Measurements from ENCODE around the gene LCMT1.
A peak's percentile ranks its signal among the peaks of the same experiment; 100 is the strongest.
"Not testable (repeated sequence)": the region's sequence is repeated elsewhere in the genome, so short reads cannot be mapped to it uniquely, and the experiment has no call there.

LCMT1 gene

DNA sequence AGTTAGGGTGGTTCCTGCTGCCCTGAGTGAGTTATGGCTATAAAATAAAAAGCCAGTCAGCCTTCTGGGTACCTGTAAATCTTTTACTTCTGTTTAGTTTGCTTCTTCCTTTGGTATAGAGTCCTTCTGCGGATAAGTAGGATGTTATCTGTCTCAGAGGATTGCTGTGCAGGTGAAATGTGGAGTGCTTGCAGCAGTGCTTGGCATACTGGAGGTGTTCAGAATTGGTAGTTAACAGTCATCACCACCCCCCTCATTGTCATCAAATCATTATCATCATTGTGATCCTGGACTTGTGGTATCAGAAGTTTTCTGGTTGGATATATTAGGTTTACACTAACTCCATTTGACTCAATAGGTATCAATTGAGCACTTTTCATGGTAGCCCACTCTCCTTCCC lies 2.6 kb downstream of the LCMT1 start:
- Mint-ChIP-seq H3K36me3 (ENCODE audit: low read depth) (peaks cover 17% of the 10 kb centered on the region), H3K4me1 (ENCODE audit: low read depth) (peaks cover 46% of the 10 kb centered on the region), H3K27me3 (no peaks in the 10 kb centered on the region)

GRCh38 chr16:25118851-25119578 lies 7.5 kb downstream of the LCMT1 start:
- Mint-ChIP-seq H3K4me1 (ENCODE audit: low read depth) (peaks cover 26% of the 10 kb centered on the region), H3K36me3 (ENCODE audit: low read depth) (peaks cover 11% of the 10 kb centered on the region), H3K27me3 (no peaks in the 10 kb centered on the region), H3K4me3 (no peak overlapping the region), H3K27ac (no peak overlapping the region), H3K9me3 (no peaks in the 10 kb centered on the region)

More for the DNA sequence above, 2.6 kb downstream of the LCMT1 start:
- Mint-ChIP-seq H3K4me3 (no peak overlapping the region), H3K9me3 (no peaks in the 10 kb centered on the region), H3K27ac (no peak overlapping the region)

DNA sequence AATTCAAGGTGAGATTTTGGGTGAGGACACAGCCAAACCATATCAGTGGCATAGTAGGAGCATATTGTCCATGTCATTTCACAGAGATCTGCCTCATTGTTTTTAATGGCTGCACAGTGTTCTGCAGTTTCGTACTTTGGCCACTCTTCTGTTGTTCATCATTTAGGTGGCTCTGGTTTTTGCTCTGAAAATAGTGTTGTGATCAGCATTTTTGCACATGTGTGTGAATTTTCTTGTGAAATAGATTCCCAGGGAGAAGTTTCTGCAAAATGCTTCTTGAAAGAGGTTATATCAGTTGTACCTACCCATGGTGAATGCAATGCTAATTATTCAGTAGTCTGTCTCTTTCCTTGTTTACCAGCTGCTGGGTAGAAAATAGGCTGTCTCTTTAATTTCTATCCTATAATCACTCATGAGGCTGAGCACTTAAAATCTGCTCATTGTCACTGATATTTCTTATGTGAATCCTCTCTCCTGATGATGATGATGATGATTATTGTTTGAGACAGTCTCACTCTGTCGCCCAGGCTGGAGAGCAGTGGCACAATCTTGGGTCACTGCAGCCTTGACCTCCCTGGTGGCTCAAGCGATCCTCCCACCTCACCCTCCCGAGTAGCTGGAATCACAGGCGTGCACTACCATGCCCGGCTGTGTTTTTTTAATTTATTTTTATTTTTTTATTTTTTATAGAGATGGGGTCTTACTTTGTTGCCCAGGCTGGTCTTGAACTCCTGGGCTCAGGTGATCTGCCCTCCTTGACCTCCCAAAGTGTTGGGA lies 10.5 kb downstream of the LCMT1 start:
- H3K4me1 Mint-ChIP-seq (ENCODE audit: low read depth), result peaks cover 34% of the 10 kb centered on the region
- H3K27me3 Mint-ChIP-seq, result no peaks in the 10 kb centered on the region
- no peak overlapping the region for H3K4me3 Mint-ChIP-seq
- H3K9me3 Mint-ChIP-seq, result no peaks in the 10 kb centered on the region
- no peak overlapping the region for H3K27ac Mint-ChIP-seq
- no peaks in the 10 kb centered on the region for H3K36me3 Mint-ChIP-seq (ENCODE audit: low read depth)

DNA sequence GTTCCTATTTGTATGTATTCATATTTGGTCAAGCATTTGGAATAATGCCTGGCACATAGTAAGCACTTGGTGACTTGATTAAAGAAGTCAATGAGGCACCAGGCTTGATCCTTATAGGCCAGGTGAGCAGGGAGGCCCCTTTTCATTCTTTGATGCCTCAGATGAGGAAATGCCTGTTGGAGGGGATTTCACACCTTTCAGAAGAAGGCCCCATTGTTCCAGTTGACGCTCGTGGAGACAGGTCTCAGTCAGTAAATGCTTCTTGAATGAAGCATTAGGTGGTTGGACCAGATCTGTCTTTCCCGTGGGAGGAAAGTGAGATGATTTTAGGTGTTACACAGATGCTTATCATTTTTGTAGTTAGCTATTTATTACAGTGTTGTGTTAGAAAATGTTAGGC lies 13.0 kb downstream of the LCMT1 start:
- Mint-ChIP-seq H3K4me3 (no peak overlapping the region), H3K4me1 (ENCODE audit: low read depth) (peaks cover 38% of the 10 kb centered on the region)

GRCh38 chr16:25126086-25126666 lies 14.6 kb downstream of the LCMT1 start:
- H3K4me3 Mint-ChIP-seq, H3K9me3 Mint-ChIP-seq, H3K27me3 Mint-ChIP-seq: not testable (repeated sequence)
- H3K4me1 Mint-ChIP-seq (ENCODE audit: low read depth), result peaks cover 38% of the 10 kb centered on the region
- H3K27ac Mint-ChIP-seq, result peak overlapping the region; percentile 29
- peaks cover 19% of the 10 kb centered on the region for H3K36me3 Mint-ChIP-seq (ENCODE audit: low read depth)

More for the DNA sequence above, 13.0 kb downstream of the LCMT1 start:
- H3K36me3 Mint-ChIP-seq (ENCODE audit: low read depth), result peaks cover 15% of the 10 kb centered on the region
- H3K27me3 Mint-ChIP-seq, result no peaks in the 10 kb centered on the region
- H3K27ac Mint-ChIP-seq, result no peak overlapping the region
- H3K9me3 Mint-ChIP-seq, result no peaks in the 10 kb centered on the region

DNA sequence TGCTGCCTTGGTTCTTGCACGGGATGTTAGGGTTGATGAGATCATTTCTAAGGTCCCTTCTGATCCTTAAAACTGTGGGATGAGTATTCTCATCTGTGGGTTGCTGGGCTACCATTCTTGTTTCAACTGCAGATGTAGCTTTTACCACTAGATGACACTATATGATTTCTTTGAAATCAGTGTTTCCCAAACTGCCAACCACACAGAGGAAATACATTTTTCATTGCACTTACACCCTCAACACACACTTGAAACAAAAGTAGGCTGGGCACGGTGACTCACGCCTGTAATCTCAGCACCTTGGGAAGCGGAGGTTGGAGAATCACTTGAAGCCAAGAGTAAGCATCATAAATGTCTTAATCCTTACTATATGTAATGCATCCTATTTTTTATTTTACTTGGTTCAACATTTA lies 15.3 kb downstream of the LCMT1 start:
- peaks cover 19% of the 10 kb centered on the region for H3K36me3 Mint-ChIP-seq (ENCODE audit: low read depth)
- peak overlapping the region; percentile 29 for H3K27ac Mint-ChIP-seq
- no peaks in the 10 kb centered on the region for H3K9me3 Mint-ChIP-seq
- no peaks in the 10 kb centered on the region for H3K27me3 Mint-ChIP-seq
- no peak overlapping the region for H3K4me3 Mint-ChIP-seq
- peaks cover 32% of the 10 kb centered on the region for H3K4me1 Mint-ChIP-seq (ENCODE audit: low read depth)

DNA sequence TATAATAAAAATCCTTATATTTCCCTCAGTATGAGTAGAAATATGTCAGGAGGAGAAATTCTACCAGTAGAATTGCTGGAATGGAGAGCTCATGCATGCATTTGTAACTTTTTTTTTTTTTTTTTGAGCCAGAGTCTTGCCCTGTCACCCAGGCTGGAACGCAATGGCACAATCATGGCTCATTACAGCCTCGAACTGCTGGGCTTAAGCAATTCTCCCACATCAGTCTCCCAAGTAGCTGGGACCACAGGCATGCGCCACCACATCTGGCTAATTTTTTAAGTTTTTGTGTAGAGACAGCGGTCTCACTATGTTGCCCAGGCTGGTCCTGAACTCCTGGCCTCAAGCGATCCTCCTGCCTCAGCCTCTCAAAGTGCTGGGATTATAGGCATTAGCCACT lies 21.2 kb downstream of the LCMT1 start:
- not testable (repeated sequence) for H3K4me3 Mint-ChIP-seq; H3K9me3 Mint-ChIP-seq; H3K4me1 Mint-ChIP-seq (ENCODE audit: low read depth); H3K27me3 Mint-ChIP-seq; H3K27ac Mint-ChIP-seq
- H3K36me3 Mint-ChIP-seq (ENCODE audit: low read depth), result peaks cover 38% of the 10 kb centered on the region

- Mint-ChIP-seq H3K4me1 (ENCODE audit: low read depth) (no peaks in the 10 kb centered on the region), H3K36me3 (ENCODE audit: low read depth) (peaks cover 35% of the 10 kb centered on the region), H3K4me3 (no peak overlapping the region), H3K27me3 (no peaks in the 10 kb centered on the region), H3K9me3 (no peaks in the 10 kb centered on the region), H3K27ac (no peak overlapping the region)
Observed at GRCh38 chr16:25134166-25134700, 22.7 kb downstream of the LCMT1 start.

DNA sequence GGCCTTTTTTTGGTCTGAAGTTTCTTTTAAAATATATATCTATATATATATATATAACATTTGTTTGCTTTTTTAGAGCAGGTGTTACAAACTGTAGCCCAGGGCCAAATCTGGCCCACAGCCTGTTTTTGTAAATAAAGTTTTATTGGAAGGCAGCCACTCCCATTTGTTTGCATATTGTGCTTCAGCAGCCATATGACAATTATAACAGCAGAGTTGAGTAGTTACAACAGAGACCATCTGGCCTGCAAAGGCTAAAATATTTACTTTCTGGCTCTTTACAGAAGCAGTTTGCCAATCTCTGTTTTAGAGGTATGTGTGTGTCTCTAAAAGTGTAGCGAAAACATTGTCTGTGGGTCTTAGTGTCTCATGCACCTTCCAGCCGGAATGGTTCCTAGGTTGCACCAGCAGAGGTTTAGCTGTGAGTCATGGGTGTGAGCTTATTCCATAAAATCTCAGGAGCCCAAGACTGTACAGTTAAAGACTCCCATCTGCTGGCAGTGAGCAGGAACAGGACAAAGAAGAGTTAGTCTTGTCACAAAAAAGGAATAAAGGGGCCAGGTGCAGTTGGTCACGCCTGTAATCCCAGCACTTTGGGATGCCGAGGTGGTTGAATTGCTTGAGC lies 23.8 kb downstream of the LCMT1 start:
- Mint-ChIP-seq H3K4me3 (no peak overlapping the region), H3K4me1 (ENCODE audit: low read depth) (no peaks in the 10 kb centered on the region), H3K27ac (no peak overlapping the region), H3K9me3 (no peaks in the 10 kb centered on the region), H3K36me3 (ENCODE audit: low read depth) (peaks cover 39% of the 10 kb centered on the region), H3K27me3 (no peaks in the 10 kb centered on the region)

DNA sequence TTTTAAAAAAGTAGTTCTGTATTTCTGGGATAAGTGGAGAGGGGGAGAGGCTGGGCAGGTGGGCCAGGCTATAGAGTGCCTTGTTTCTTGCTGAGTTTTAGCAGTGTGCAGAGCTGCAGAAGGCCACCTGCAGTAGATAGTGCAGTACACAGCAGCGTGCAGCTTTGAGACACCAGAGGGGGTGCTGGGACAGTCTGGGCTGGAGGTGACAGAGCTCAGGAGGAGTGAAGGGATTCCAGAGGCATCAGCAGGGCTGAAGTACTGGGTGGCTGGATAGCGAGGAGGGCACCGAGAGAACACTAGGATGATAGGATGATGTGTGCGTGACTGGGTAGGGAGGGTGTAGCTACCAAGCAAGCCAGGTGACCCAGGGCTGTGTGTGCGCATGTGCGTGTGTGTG lies 26.6 kb downstream of the LCMT1 start:
- H3K27me3 Mint-ChIP-seq, result no peaks in the 10 kb centered on the region
- H3K27ac Mint-ChIP-seq, result peak overlapping the region; percentile 66
- H3K4me3 Mint-ChIP-seq, result no peak overlapping the region
- no peaks in the 10 kb centered on the region for H3K9me3 Mint-ChIP-seq
- H3K4me1 Mint-ChIP-seq (ENCODE audit: low read depth), result no peaks in the 10 kb centered on the region
- H3K36me3 Mint-ChIP-seq (ENCODE audit: low read depth), result peaks cover 46% of the 10 kb centered on the region

DNA sequence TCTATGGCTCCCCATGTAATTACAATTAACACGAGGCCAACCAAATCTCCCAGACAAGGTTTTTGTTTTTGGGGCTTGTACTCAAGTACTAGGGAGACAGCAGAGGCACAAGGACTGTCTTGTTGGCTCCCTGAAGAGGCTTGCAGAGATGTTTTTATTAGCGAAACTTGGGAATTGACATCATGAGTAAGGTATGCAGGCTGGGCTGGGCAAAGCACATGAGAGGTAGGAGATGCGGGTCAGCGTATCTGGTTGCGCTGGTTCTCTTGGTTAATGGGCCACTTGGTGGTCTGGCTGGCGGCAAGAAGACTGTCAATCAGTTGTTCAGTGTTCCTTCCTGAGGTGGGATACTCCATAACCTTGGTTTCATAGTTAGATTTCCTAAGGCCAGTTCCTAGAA lies 28.9 kb downstream of the LCMT1 start:
- no peak overlapping the region for H3K27ac Mint-ChIP-seq
- H3K4me3 Mint-ChIP-seq, result no peak overlapping the region
- H3K36me3 Mint-ChIP-seq (ENCODE audit: low read depth), result peaks cover 34% of the 10 kb centered on the region
- H3K4me1 Mint-ChIP-seq (ENCODE audit: low read depth), result no peaks in the 10 kb centered on the region
- H3K27me3 Mint-ChIP-seq, result no peaks in the 10 kb centered on the region
- H3K9me3 Mint-ChIP-seq, result no peaks in the 10 kb centered on the region

DNA sequence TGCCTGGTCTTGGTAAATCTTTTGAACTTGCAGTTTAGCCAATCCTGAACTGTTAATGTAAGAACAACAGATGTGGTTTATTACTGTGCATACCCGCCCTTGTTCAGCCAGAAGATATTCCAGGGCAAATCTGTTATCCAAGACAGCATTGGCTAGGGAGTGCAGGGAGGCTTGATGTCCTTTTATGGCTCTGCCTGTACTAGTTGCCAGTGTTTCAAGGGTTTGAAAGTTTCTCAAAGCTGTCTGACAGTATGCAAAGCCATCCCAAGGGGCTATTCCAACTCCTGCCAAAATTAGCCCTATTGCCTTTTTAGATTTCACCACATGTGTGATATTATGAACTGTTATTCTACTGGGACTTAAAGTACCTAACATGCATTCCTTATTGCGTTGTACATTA lies 30.1 kb downstream of the LCMT1 start:
- H3K4me3 Mint-ChIP-seq, result no peak overlapping the region
- H3K36me3 Mint-ChIP-seq (ENCODE audit: low read depth), result peaks cover 33% of the 10 kb centered on the region
- no peak overlapping the region for H3K27ac Mint-ChIP-seq
- no peaks in the 10 kb centered on the region for H3K27me3 Mint-ChIP-seq
- H3K4me1 Mint-ChIP-seq (ENCODE audit: low read depth), result no peaks in the 10 kb centered on the region
- no peaks in the 10 kb centered on the region for H3K9me3 Mint-ChIP-seq

- Mint-ChIP-seq H3K36me3 (ENCODE audit: low read depth) (peaks cover 24% of the 10 kb centered on the region), H3K27me3 (no peaks in the 10 kb centered on the region), H3K4me3 (no peak overlapping the region), H3K27ac (no peak overlapping the region), H3K9me3 (no peaks in the 10 kb centered on the region), H3K4me1 (ENCODE audit: low read depth) (no peaks in the 10 kb centered on the region)
Observed at GRCh38 chr16:25143928-25144327, 32.4 kb downstream of the LCMT1 start.

DNA sequence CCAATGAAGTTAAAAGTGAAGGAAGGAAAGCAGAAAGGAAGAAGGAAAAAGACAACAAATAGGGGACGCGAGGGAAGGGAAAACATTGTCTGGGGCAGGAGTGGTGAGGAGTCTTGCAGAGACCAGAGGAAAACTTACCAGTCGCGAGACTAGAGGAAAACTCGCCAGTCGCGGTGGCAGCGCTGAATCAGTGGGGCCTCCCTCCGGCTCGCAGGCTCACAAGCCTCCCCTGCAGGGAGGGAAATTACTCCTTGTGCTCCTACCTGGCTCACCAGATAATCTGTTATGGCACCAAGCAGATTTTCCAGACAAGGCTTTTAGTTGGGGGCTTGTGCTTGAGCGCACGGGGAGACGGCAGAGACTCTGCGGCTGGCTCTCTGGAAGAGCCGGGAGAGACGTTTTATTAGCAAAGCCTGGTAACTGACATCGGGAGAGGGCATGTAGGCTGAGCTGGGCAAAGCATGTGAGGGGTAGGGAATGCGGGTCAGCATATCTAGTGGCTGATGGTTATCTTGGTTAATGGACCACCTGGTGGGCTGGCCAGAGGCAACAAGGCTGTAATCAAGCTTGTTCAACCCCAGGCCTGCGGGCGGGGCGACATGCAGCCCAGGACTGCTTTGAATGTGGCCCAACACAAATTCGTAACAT lies 37.1 kb downstream of the LCMT1 start:
- Mint-ChIP-seq H3K27me3 (no peaks in the 10 kb centered on the region), H3K9me3 (no peaks in the 10 kb centered on the region), H3K27ac (no peak overlapping the region), H3K4me1 (ENCODE audit: low read depth) (no peaks in the 10 kb centered on the region), H3K4me3 (no peak overlapping the region), H3K36me3 (ENCODE audit: low read depth) (peaks cover 25% of the 10 kb centered on the region)

Measured in stimulated activated naive CD8-positive, alpha-beta T cell treated with anti-CD3 and anti-CD28 coated beads, Interleukin-15, Interleukin-2, amounts not matched to agents 100 ng/mL and 50 ng/mL, for 24 hours (primary cell).